Astrocyte (in vitro differentiated cells and primary cell): ENCODE measurements around the gene RXRB. TPM values are rescaled to one million over a fixed set of nuclear protein-coding genes. Genes with fewer than 3 reads are reported as not detected.

Experiments
- DNase-seq: peaks from one replicate; pipeline ENCODE4 v3.0.0-alpha.2; 2010; ENCODE audit warnings: low read depth
- FAIRE-seq: peaks from 2 replicates; lab custom pipeline; 2011; peaks lifted over from hg19 to GRCh38; lab: Jason Lieb, UNC
- H2AFZ ChIP-seq: 2 replicates; pipeline ENCODE4 v1.6.0; 2012; ENCODE audit warnings: low read depth, low read length, inconsistent platforms
- H3K27ac ChIP-seq: 2 replicates; pipeline ENCODE4 v1.5.1; 2011; ENCODE audit warnings: low read depth, low read length, inconsistent platforms
- H3K27me3 ChIP-seq: 2 replicates; pipeline ENCODE4 v1.6.0; 2011; ENCODE audit warnings: low read length, inconsistent platforms; ENCODE audit not compliant: insufficient read depth
- H3K36me3 ChIP-seq: 2 replicates; pipeline ENCODE4 v1.5.1; 2011; ENCODE audit warnings: low read length, inconsistent platforms; ENCODE audit not compliant: insufficient read depth
- H3K4me1 ChIP-seq: 2 replicates; pipeline ENCODE4 v1.5.1; 2011; ENCODE audit warnings: low read length, inconsistent platforms; ENCODE audit not compliant: insufficient read depth
- H3K4me2 ChIP-seq: 2 replicates; pipeline ENCODE4 v1.6.0; 2012; ENCODE audit warnings: low read length, inconsistent platforms
- H3K4me3 ChIP-seq: 2 replicates; pipeline ENCODE4 v1.5.1; 2011; ENCODE audit warnings: low read depth, mild to moderate bottlenecking, low read length, inconsistent platforms; ENCODE audit not compliant: insufficient read depth
- H3K79me2 ChIP-seq: 2 replicates; pipeline ENCODE4 v1.6.0; 2012; ENCODE audit warnings: mild to moderate bottlenecking, low read length, inconsistent platforms; ENCODE audit not compliant: insufficient read depth
- H3K9ac ChIP-seq: 2 replicates; pipeline ENCODE4 v1.6.0; 2012; ENCODE audit warnings: mild to moderate bottlenecking, low read length, inconsistent platforms
- H3K9me3 ChIP-seq: 2 replicates; pipeline ENCODE4 v1.5.1; 2012; ENCODE audit warnings: low read depth, mild to moderate bottlenecking, low read length, inconsistent platforms; ENCODE audit not compliant: insufficient read depth
- H4K20me1 ChIP-seq: 2 replicates; pipeline ENCODE4 v1.6.0; 2012; ENCODE audit warnings: low read length, inconsistent platforms; ENCODE audit not compliant: insufficient read depth
- H3K27ac Mint-ChIP-seq: one replicate; pipeline ENCODE4 v1.8.0; 2021; ENCODE audit warnings: mild to moderate bottlenecking, mixed read lengths; ENCODE audit not compliant: unreplicated experiment
- H3K27me3 Mint-ChIP-seq: one replicate; pipeline ENCODE4 v1.8.0; 2021; ENCODE audit warnings: low read depth, mixed read lengths; ENCODE audit not compliant: unreplicated experiment
- H3K36me3 Mint-ChIP-seq: one replicate; pipeline ENCODE4 v1.8.0; 2021; ENCODE audit warnings: low read depth, mixed read lengths; ENCODE audit not compliant: unreplicated experiment
- H3K4me1 Mint-ChIP-seq: one replicate; pipeline ENCODE4 v1.8.0; 2021; ENCODE audit warnings: low read depth, mixed read lengths; ENCODE audit not compliant: unreplicated experiment
- H3K4me3 Mint-ChIP-seq: one replicate; pipeline ENCODE4 v1.8.0; 2021; ENCODE audit warnings: mild to moderate bottlenecking, moderate library complexity, mixed read lengths; ENCODE audit not compliant: unreplicated experiment
- H3K9me3 Mint-ChIP-seq: one replicate; pipeline ENCODE4 v1.8.0; 2021; ENCODE audit warnings: mild to moderate bottlenecking, mixed read lengths; ENCODE audit not compliant: unreplicated experiment
- EZH2 ChIP-seq: IDR thresholded peaks from 2 replicates; pipeline ENCODE4 v1.6.1; 2012; ENCODE audit warnings: mild to moderate bottlenecking, low read length, inconsistent platforms; ENCODE audit not compliant: insufficient read depth
- total RNA-seq: library from RNA; stranded (reverse); gene quantifications from 2 replicates; pipeline ENCODE4 v1.2.1, GENCODE V29; 2021
- TF ChIP-seq, protein P1 (sequence below): IDR thresholded peaks from 2 replicates; pipeline ENCODE4 v1.5.1; 2011; ENCODE audit warnings: low read depth, mild to moderate bottlenecking, inconsistent platforms, low read length, moderate library complexity; ENCODE audit not compliant: insufficient read depth

RXRB gene
- total RNA-seq, 1 donor from 2014 or later = 34.0 TPM

DNA sequence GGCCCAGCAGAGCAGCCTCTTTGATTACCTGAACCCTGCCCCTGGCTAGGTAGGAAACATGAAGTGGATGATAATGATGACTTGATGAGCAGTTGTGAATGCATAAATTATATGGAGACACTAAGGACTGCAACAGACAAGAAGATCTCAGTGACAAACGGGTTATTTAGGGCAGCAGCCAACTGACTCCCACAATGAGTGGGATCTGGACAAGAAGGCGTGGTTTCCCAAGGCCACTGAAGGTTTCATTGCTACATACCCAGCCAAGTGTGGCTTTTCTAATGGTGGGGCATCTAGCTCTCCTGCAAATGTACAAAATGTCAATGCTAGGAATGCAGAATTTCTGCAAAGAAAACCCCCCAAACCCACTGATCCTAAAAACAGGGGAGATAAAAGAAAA, 37.3 kb upstream of the RXRB start:
- DNase-seq (no peak), FAIRE-seq (no peak)
- Mint-ChIP-seq H3K36me3 (no peaks in the 10 kb centered on the region), H3K27me3 (peaks cover 47% of the 10 kb centered on the region), H3K9me3 (peaks cover 3% of the 10 kb centered on the region), H3K27ac (no peak overlapping the region), H3K4me3 (no peak overlapping the region), H3K4me1 (no peaks in the 10 kb centered on the region)
- Histone ChIP-seq H3K4me3 (no peak overlapping the region), H3K4me1 (no peaks in the 10 kb centered on the region), H3K9me3 (no peaks in the 10 kb centered on the region), H3K4me2 (no peak overlapping the region), H3K27ac (no peak overlapping the region), H3K79me2 (no peaks in the 10 kb centered on the region), H3K36me3 (no peaks in the 10 kb centered on the region), H4K20me1 (no peaks in the 10 kb centered on the region), H3K27me3 (peaks cover 23% of the 10 kb centered on the region), H3K9ac (no peak overlapping the region), H2AFZ (no peak overlapping the region)
- TF ChIP-seq EZH2 = no peak
- TF ChIP-seq, protein P1, sequence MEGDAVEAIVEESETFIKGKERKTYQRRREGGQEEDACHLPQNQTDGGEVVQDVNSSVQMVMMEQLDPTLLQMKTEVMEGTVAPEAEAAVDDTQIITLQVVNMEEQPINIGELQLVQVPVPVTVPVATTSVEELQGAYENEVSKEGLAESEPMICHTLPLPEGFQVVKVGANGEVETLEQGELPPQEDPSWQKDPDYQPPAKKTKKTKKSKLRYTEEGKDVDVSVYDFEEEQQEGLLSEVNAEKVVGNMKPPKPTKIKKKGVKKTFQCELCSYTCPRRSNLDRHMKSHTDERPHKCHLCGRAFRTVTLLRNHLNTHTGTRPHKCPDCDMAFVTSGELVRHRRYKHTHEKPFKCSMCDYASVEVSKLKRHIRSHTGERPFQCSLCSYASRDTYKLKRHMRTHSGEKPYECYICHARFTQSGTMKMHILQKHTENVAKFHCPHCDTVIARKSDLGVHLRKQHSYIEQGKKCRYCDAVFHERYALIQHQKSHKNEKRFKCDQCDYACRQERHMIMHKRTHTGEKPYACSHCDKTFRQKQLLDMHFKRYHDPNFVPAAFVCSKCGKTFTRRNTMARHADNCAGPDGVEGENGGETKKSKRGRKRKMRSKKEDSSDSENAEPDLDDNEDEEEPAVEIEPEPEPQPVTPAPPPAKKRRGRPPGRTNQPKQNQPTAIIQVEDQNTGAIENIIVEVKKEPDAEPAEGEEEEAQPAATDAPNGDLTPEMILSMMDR = no peak

DNA sequence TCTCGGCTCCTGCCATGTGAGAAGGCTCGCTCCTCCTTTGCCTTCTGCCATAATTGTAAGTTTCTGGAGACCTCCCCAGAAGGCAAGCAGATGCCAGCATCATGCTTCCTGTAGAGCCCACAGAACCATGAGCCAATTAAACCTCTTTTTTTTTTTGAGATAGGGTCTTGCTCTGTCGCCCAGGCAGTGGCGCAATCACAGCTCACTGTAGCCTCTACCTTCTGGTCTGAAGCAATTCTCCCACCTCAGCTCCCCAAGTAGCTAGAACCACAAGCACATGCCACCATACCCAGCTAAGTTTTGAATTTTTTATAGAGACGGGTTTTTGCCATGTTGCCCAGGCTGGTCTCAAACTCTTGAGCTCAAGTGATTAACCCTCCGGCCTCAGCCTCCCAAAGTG, 36.4 kb upstream of the RXRB start:
- H3K36me3 Mint-ChIP-seq = no peaks in the 10 kb centered on the region
- H3K4me3 ChIP-seq = no peak overlapping the region
- no peak for DNase-seq
- no peaks in the 10 kb centered on the region for H3K4me1 Mint-ChIP-seq
- H3K9me3 Mint-ChIP-seq = peaks cover 3% of the 10 kb centered on the region
- no peaks in the 10 kb centered on the region for H3K36me3 ChIP-seq
- H3K4me2 ChIP-seq = no peak overlapping the region
- no peaks in the 10 kb centered on the region for H3K79me2 ChIP-seq
- no peaks in the 10 kb centered on the region for H4K20me1 ChIP-seq
- no peak for FAIRE-seq
- no peak for TF ChIP-seq EZH2
- TF ChIP-seq, protein P1 = no peak
- no peak overlapping the region for H3K9ac ChIP-seq
- H3K4me3 Mint-ChIP-seq = no peak overlapping the region
- no peaks in the 10 kb centered on the region for H3K4me1 ChIP-seq
- no peak overlapping the region for H2AFZ ChIP-seq
- no peak overlapping the region for H3K27ac ChIP-seq
- peaks cover 42% of the 10 kb centered on the region for H3K27me3 Mint-ChIP-seq
- no peak overlapping the region for H3K27ac Mint-ChIP-seq
- peaks cover 23% of the 10 kb centered on the region for H3K27me3 ChIP-seq
- H3K9me3 ChIP-seq = no peaks in the 10 kb centered on the region

DNA sequence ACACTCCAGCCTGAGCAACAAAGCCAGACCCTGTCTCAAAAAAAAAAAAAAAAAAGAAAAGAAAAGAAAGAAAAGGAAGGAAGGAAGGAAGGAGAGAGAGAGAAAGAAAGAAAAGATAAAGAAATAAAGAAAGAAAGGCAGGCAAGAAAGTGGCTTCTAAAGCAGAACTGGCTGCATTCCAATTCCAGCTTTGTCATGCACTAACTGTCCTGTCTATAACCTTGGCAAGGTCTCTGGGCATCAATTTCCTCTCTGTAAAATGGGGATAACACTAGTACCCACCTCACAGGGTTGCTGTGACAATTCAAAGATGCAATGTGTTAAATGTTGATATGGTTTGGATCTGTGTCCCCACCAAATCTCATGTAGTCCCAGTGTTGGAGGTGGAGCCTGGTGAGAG, 35.9 kb upstream of the RXRB start:
- peaks cover 44% of the 10 kb centered on the region for H3K27me3 Mint-ChIP-seq
- no peak overlapping the region for H3K27ac Mint-ChIP-seq
- Histone ChIP-seq H3K79me2 (no peaks in the 10 kb centered on the region), H3K9me3 (no peaks in the 10 kb centered on the region), H3K27ac (no peak overlapping the region), H3K4me1 (no peaks in the 10 kb centered on the region), H3K9ac (no peak overlapping the region), H4K20me1 (no peaks in the 10 kb centered on the region), H3K27me3 (peaks cover 26% of the 10 kb centered on the region), H3K4me2 (no peak overlapping the region), H3K36me3 (no peaks in the 10 kb centered on the region), H2AFZ (no peak overlapping the region), H3K4me3 (no peak overlapping the region)
- no peak overlapping the region for H3K4me3 Mint-ChIP-seq
- H3K36me3 Mint-ChIP-seq = no peaks in the 10 kb centered on the region
- DNase-seq (no peak), FAIRE-seq (no peak)
- no peak for TF ChIP-seq EZH2
- TF ChIP-seq, protein P1 = no peak
- no peaks in the 10 kb centered on the region for H3K4me1 Mint-ChIP-seq
- peaks cover 3% of the 10 kb centered on the region for H3K9me3 Mint-ChIP-seq
